Aorta (tissue), 5 donors: Measurements from ENCODE around the gene MPRIP. TPM values are rescaled to one million over a fixed set of nuclear protein-coding genes. Genes with fewer than 3 reads are reported as not detected.
A peak's percentile ranks its signal among the peaks of the same experiment; 100 is the strongest.

Source experiments
- ATAC-seq: fragments of 200-7000 bp; cut with Tn5 transposase; one replicate; pipeline ENCODE4 v1.9.1; 2022; ENCODE audit warnings: moderate library complexity; ENCODE audit not compliant: low FRiP score
- DNase-seq, 2 donors: peaks; one replicate each; pipeline ENCODE4 v3.0.0-alpha.2; 2020
- H3K27ac ChIP-seq, 2 donors: one replicate each; pipeline ENCODE4 v1.5.1; 2013; ENCODE audit warnings: low read length in 2 of 2, mild to moderate bottlenecking in 2 of 2, moderate library complexity in 2 of 2, control low read depth in 1 of 2, inconsistent platforms in 1 of 2, low read depth in 1 of 2
- H3K27me3 ChIP-seq, 2 donors: one replicate each; pipeline ENCODE4 v1.6.1; 2013; ENCODE audit warnings: control low read depth in 1 of 2, low read length in 1 of 2, mild to moderate bottlenecking in 1 of 2, moderate library complexity in 1 of 2; ENCODE audit not compliant: insufficient read depth in 2 of 2, control insufficient read depth in 1 of 2
- H3K36me3 ChIP-seq, 2 donors: one replicate each; pipeline ENCODE4 v1.6.1; 2013; ENCODE audit warnings: control low read depth in 1 of 2, low read length in 1 of 2, mild to moderate bottlenecking in 1 of 2; ENCODE audit not compliant: insufficient read depth in 2 of 2, control insufficient read depth in 1 of 2
- H3K4me1 ChIP-seq, 2 donors: one replicate each; pipeline ENCODE4 v1.6.1; 2013; ENCODE audit warnings: low read length in 2 of 2, control low read depth in 1 of 2, mild to moderate bottlenecking in 1 of 2, moderate library complexity in 1 of 2; ENCODE audit not compliant: insufficient read depth in 2 of 2, control insufficient read depth in 1 of 2
- H3K4me3 ChIP-seq, 2 donors: one replicate each; pipeline ENCODE4 v1.5.1; 2013; ENCODE audit warnings: low read length in 2 of 2, control low read depth in 1 of 2, mild to moderate bottlenecking in 1 of 2
- H3K9me3 ChIP-seq: one replicate; pipeline ENCODE4 v1.6.1; 2013; ENCODE audit warnings: mild to moderate bottlenecking, low read length; ENCODE audit not compliant: control insufficient read depth
- whole genome bisulfite sequencing, 2 donors: extraction: QIAGEN DNeasy Blood & Tissue Kit; methylation state at CpG; one replicate each; pipeline ENCODE4 v1.1.7; 2013; 5-methylcytosine and 5-hydroxymethylcytosine counted together
- intact Hi-C, 2 donors: fragments of 100-400 bp; cut with DNase I; formaldehyde crosslinking; loops; one replicate each; pipeline versions ENCODE4 v1.14.2 to v1.15.0; 2022
- polyA plus RNA-seq, 2 donors: library from polyadenylated mRNA; stranded (reverse); fragments of 200-250 nt; gene quantifications; one replicate each; pipeline ENCODE4 v1.2.3, GENCODE V29; 2013
- total RNA-seq, 2 donors: library from RNA; stranded (reverse); fragmentation: NEBNext Ultra II Directional; extraction: Animal tissue kit (Norgen Biotek cat#: 25700); gene quantifications; one replicate each; pipeline ENCODE4 v1.2.1, GENCODE V29; 2021
- donor health status: healthy with polysubstance abuse.
- donor health status: Bipolar disorder and iron deficiency.
- donor health status: DM: no; HTN: no; CAD: no.
- donor health status: DM: no; HTN: no; CAD: no.
- donor health status: DM: yes; HTN: yes; CAD: no.

MPRIP gene
- total and polyA plus RNA-seq, 4 donors: 97.8 to 519 (median 301) TPM

DNA sequence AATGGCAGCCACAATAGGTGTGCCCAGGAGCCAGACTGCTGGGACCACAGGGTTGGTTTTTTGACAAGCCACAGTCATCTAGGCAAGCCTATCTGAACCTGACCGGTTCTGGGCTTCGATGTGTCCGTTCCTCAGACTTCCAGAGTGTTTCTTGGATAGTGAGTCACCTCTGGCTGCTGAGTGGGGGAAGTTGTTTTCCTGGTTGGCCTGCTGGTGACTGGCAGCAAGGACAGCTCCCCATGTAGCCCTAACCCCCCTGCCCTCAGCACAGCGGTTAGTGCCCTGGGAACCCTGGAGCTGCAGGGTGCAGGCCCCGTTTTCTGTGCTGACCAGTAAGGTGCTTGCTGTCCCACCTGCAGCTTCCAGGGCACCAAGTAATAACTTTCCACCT, 98.3 kb downstream of the MPRIP start:
- peaks cover 0 to 23% of the 10 kb centered on the region in 2 donors for H3K36me3 ChIP-seq
- ATAC-seq: no peak
- no peaks in the 10 kb centered on the region for H3K4me1 ChIP-seq
- no peaks in the 10 kb centered on the region for H3K9me3 ChIP-seq
- H3K27me3 ChIP-seq: no peaks in the 10 kb centered on the region
- DNase-seq: no peak
- WGBS, 2 donors: 21 to 36% methylated on average over 5 of the region's 5 CpGs
- peak overlapping the region in 1 of 2 donors; percentile 9 for H3K27ac ChIP-seq
- no peak overlapping the region for H3K4me3 ChIP-seq
- intact Hi-C loops: loop anchor here in 1 of 2 donors (5.0 kb wide), 1 partner anchor 138 kb away; no protein-coding TSS in a partner anchor

DNA sequence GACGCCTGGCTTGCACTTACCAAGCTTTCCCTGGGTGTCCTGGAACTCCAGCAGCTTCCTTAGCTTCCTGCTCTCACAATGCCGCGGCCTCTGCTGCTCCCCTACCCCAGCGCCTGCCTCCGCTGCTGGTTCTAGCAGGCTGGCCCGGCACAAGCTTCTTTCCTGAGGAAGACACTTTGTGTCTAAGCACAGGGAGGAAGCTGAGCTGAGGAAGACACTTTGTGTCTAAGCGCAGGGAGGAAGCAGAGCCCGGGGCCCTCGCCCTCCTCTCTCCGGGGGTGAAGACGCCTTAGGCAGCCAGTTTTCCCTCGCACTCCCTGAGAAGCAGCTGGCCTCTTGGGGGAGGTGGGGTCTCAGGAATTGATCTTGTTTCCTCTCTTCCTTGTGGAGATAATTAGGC, 99.0 kb downstream of the MPRIP start:
- intact Hi-C loops: loop anchor here in 1 of 2 donors (5.0 kb wide), 1 partner anchor 139 kb away; no protein-coding TSS in a partner anchor
- peaks cover 0 to 29% of the 10 kb centered on the region in 2 donors for H3K36me3 ChIP-seq
- no peak overlapping the region for H3K27ac ChIP-seq
- no peak for DNase-seq
- WGBS, 2 donors: 85 to 86% methylated on average over 12 of the region's 12 CpGs
- H3K4me3 ChIP-seq: no peak overlapping the region
- no peak for ATAC-seq
- no peaks in the 10 kb centered on the region for H3K27me3 ChIP-seq
- H3K9me3 ChIP-seq: no peaks in the 10 kb centered on the region
- no peaks in the 10 kb centered on the region for H3K4me1 ChIP-seq

DNA sequence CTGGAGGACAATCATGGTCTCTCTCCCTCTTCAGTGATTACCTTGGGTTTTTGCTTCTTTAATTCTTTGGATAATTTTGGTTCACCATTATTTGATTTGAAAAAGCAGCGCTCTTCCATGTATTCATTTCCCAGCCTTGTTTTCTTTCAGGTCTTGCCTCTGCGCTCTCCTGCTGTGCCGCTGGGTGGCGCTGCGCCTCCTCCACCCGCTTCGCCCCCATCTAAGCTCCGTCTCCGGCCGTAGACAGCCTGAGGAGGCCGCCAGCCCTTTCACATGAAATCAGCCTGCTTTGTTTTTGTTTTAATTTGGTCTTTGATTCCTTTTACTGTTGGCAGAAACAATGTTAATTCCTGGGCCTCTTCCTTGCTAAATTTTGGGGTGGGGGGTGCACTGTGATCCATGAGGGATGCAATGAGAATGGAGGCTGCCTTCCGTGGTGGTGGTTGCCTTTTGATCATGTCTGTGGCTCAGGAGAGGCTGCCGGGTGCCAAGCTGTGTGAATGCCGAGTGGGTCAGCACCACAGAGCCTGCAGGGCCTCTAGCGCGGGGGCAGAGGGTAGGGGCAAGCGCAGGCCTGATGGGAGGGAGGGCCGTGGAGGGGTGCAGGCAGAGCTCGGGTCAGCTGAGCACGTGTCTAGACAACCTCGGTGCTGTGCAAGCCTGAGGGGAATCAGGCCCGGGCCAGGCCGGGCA, 99.7 kb downstream of the MPRIP start:
- Histone ChIP-seq H3K27ac (no peak overlapping the region), H3K36me3 (peaks cover 0 to 26% of the 10 kb centered on the region in 2 donors), H3K27me3 (no peaks in the 10 kb centered on the region), H3K4me3 (no peak overlapping the region), H3K9me3 (no peaks in the 10 kb centered on the region), H3K4me1 (no peaks in the 10 kb centered on the region)
- no peak for ATAC-seq
- intact Hi-C loops: loop anchor here in 1 of 2 donors (5.0 kb wide), 1 partner anchor 140 kb away; no protein-coding TSS in a partner anchor
- WGBS, 2 donors: 39 to 44% methylated on average over 22 to 23 of the region's 23 CpGs
- no peak for DNase-seq

DNA sequence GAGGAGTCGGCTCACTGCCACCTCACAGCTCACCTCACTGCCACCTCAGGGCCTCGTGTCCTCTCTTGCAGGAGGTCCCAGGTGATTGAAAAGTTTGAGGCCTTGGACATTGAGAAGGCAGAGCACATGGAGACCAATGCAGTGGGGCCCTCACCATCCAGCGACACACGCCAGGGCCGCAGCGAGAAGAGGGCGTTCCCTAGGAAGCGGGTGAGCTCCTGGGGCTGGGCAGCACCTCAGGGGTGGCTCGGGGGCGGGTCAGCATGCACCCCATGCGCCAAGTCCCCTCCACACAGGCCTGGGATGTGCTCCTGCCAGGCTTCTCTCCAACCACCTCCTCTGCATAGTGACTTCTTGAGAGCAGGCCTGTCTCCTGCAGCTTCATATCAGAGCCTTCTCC, 100.3 kb downstream of the MPRIP start:
- H3K4me1 ChIP-seq: no peaks in the 10 kb centered on the region
- DNase-seq (no peak), ATAC-seq (no peak)
- H3K36me3 ChIP-seq: peaks cover 0 to 29% of the 10 kb centered on the region in 2 donors
- no peaks in the 10 kb centered on the region for H3K9me3 ChIP-seq
- H3K27ac ChIP-seq: no peak overlapping the region
- no peak overlapping the region for H3K4me3 ChIP-seq
- intact Hi-C loops: loop anchor here in 1 of 2 donors (5.0 kb wide), 1 partner anchor 140 kb away; no protein-coding TSS in a partner anchor
- H3K27me3 ChIP-seq: no peaks in the 10 kb centered on the region
- 90% methylated on average over 11 of the region's 11 CpGs for WGBS, 2 donors

DNA sequence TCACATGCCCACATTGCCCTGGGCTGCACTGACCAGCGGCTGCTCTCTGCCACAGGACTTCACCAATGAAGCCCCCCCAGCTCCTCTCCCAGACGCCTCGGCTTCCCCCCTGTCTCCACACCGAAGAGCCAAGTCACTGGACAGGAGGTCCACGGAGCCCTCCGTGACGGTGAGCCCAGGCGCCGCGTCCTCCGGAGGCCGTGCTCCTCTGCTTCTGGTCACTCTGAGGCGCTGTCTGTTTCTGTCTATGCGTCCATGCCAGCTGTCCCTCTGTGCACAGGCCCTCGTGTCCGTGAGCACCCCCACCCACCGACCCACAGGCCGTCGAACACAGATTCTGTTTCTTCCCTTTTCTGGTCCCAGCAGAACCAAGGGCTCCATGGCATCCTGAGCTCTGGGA, 101.2 kb downstream of the MPRIP start:
- Histone ChIP-seq H3K27ac (no peak overlapping the region), H3K4me1 (no peaks in the 10 kb centered on the region), H3K36me3 (peaks cover 0 to 25% of the 10 kb centered on the region in 2 donors), H3K27me3 (no peaks in the 10 kb centered on the region), H3K4me3 (no peak overlapping the region), H3K9me3 (no peaks in the 10 kb centered on the region)
- WGBS, 2 donors: 88 to 91% methylated on average over 19 of the region's 19 CpGs
- ATAC-seq (no peak), DNase-seq (no peak)
- intact Hi-C loops: loop anchor here in 1 of 2 donors (5.0 kb wide), 1 partner anchor 141 kb away; no protein-coding TSS in a partner anchor

DNA sequence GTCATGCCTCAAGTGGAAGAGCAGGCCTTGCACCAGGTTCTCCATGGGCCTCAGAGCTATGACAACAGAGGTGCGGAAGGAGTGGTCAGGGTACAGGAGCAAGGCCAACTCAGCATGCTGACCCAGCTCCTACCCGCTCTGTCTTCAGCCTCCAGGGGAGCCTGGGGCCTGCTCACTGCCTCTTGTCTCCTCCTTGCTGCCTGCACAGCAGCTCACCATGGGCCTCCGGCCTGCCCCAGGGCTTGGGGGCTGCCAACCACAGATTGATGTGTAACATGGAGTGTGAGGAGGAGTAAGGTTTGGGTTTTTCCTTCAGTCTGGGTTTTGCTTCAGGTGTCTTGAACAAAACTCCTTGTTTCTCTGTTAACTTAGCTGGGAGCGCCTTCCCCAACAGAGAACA, 101.8 kb downstream of the MPRIP start:
- intact Hi-C loops: loop anchor here in 1 of 2 donors (5.0 kb wide), 1 partner anchor 142 kb away; no protein-coding TSS in a partner anchor
- peaks cover 0 to 21% of the 10 kb centered on the region in 2 donors for H3K36me3 ChIP-seq
- H3K4me3 ChIP-seq: no peak overlapping the region
- ATAC-seq (no peak), DNase-seq (no peak)
- no peak overlapping the region for H3K27ac ChIP-seq
- WGBS, 2 donors: 93 to 94% methylated on average over 4 of the region's 4 CpGs
- no peaks in the 10 kb centered on the region for H3K9me3 ChIP-seq
- H3K4me1 ChIP-seq: no peaks in the 10 kb centered on the region
- no peaks in the 10 kb centered on the region for H3K27me3 ChIP-seq

DNA sequence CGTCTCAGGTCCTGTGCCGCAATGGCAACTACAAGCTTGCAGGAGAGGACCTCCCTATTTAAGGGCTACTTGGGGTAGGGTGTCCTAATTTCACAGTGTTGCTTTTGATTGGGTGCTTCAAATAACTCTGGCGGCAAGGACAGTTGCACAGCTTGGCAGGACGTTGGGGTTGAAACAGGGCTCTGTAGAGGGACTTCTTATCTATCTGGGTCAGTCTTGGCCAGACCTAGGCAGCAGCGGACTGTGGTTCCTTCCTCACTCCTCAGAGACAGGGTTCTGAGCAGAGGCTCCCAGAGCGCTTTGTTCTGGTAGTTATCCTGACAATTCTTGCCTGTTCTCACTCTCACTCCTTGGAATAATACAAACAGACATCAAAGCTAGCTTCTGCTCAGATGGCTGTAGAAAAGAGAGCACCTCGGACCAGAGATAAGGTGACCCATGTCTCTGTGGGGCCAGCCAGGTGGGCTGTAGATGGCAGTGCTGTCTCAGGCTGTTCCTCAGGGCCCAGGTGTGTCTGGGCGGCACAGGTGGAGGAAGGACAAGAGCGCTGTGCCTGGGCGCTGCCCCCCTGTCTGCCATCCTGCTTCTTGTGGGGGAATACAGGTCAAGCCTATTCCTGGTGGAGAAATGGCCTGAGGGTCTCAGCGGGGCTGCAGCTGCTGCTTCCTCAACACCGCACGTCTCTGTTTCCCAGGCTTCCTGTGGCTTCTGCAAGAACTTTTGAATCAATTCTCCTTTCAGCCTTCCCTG, 102.8 kb downstream of the MPRIP start:
- Histone ChIP-seq H3K36me3 (peaks cover 0 to 21% of the 10 kb centered on the region in 2 donors), H3K27ac (no peak overlapping the region), H3K4me1 (no peaks in the 10 kb centered on the region), H3K9me3 (no peaks in the 10 kb centered on the region), H3K4me3 (no peak overlapping the region), H3K27me3 (no peaks in the 10 kb centered on the region)
- DNase-seq: no peak
- no peak for ATAC-seq
- intact Hi-C loops: loop anchor here in 1 of 2 donors (5.0 kb wide), 1 partner anchor 143 kb away; no protein-coding TSS in a partner anchor
- 76 to 80% methylated on average over 13 of the region's 13 CpGs for WGBS, 2 donors

DNA sequence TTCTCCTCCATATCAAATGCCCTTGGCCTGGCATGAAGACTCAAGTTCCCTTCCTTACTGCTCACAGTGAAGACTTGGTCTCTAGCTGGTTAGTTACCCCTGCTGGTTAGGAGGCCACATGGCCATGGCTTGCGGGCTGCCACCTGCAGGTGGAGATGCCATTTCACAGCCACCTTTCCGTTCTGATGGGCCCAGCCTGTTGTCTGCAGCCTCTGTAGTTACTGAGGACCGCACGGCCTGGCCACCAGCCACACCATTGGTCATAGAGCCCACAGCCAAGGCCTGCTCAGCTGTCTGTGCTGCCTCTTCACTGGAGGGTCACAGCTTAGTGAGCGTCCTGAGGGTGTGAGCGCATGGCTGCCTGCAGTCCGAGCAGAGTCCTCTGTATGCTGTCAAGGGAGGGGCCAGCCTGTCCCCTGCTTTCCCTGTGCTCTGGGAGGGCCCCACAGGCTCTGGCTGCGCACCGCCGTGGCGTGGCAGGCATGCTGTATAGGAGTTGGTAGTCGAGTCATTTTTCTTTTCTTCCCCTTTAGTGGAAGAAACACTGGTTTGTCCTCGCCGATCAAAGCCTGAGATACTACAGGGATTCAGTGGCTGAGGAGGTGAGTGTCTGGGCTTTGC, 104.6 kb downstream of the MPRIP start:
- WGBS, 2 donors: 88 to 91% methylated on average over 14 of the region's 14 CpGs
- intact Hi-C loops: no loop called here
- H3K27ac ChIP-seq: no peak overlapping the region
- ATAC-seq (no peak), DNase-seq (no peak)
- peaks cover 0 to 21% of the 10 kb centered on the region in 2 donors for H3K36me3 ChIP-seq
- H3K4me3 ChIP-seq: no peak overlapping the region
- no peaks in the 10 kb centered on the region for H3K27me3 ChIP-seq
- peaks cover 0 to 5% of the 10 kb centered on the region in 2 donors for H3K4me1 ChIP-seq
- H3K9me3 ChIP-seq: no peaks in the 10 kb centered on the region
